ENCODE data around the gene SOX5.
"Not testable (repeated sequence)": the region's sequence is repeated elsewhere in the genome, so short reads cannot be mapped to it uniquely, and the experiment has no call there.

Gene SOX5

GRCh38 chr12:23909551-23909950, 39.9 kb downstream of the SOX5 start:
- no peak for DNase-seq (ENCODE audit: low spot score)

- no peak for DNase-seq (ENCODE audit: low spot score)
Measured at GRCh38 chr12:23906329-23906728, 43.1 kb downstream of the SOX5 start.

- no peak for DNase-seq (ENCODE audit: low spot score)
Measured at GRCh38 chr12:23899434-23899833, 50.0 kb downstream of the SOX5 start.

GRCh38 chr12:23898121-23898520, 51.3 kb downstream of the SOX5 start:
- no peak for DNase-seq (ENCODE audit: low spot score)

GRCh38 chr12:23895792-23896218, 53.7 kb downstream of the SOX5 start:
- no peak for DNase-seq (ENCODE audit: low spot score)

GRCh38 chr12:23893611-23894010, 55.9 kb downstream of the SOX5 start:
- no peak for DNase-seq (ENCODE audit: low spot score)

- no peak for DNase-seq (ENCODE audit: low spot score)
Measured at GRCh38 chr12:23891115-23891514, 58.4 kb downstream of the SOX5 start.

- DNase-seq (ENCODE audit: low spot score), result no peak
Measured at GRCh38 chr12:23889069-23889440, 60.4 kb downstream of the SOX5 start.

GRCh38 chr12:23888396-23889068, 60.9 kb downstream of the SOX5 start:
- DNase-seq (ENCODE audit: low spot score), result no peak

GRCh38 chr12:23887055-23887835, 62.2 kb downstream of the SOX5 start:
- DNase-seq (ENCODE audit: low spot score), result no peak

- no peak for DNase-seq (ENCODE audit: low spot score)
Measured at GRCh38 chr12:23885394-23885793, 64.1 kb downstream of the SOX5 start.

GRCh38 chr12:23884909-23885308, 64.6 kb downstream of the SOX5 start:
- no peak for DNase-seq (ENCODE audit: low spot score)

GRCh38 chr12:23880988-23881387, 68.5 kb downstream of the SOX5 start:
- DNase-seq (ENCODE audit: low spot score), result no peak

GRCh38 chr12:23876618-23877017, 72.9 kb downstream of the SOX5 start:
- not testable (repeated sequence) for DNase-seq (ENCODE audit: low spot score)

- DNase-seq (ENCODE audit: low spot score), result no peak
Measured at GRCh38 chr12:23867794-23868193, 81.7 kb downstream of the SOX5 start.

GRCh38 chr12:23862701-23863100, 86.8 kb downstream of the SOX5 start:
- no peak for DNase-seq (ENCODE audit: low spot score)

GRCh38 chr12:23860019-23860418, 89.5 kb downstream of the SOX5 start:
- no peak for DNase-seq (ENCODE audit: low spot score)

GRCh38 chr12:23857178-23857577, 92.3 kb downstream of the SOX5 start:
- DNase-seq (ENCODE audit: low spot score), result no peak

- DNase-seq (ENCODE audit: low spot score), result no peak
Measured at GRCh38 chr12:23855813-23856212, 93.7 kb downstream of the SOX5 start.

GRCh38 chr12:23854598-23854997, 94.9 kb downstream of the SOX5 start:
- DNase-seq (ENCODE audit: low spot score), result no peak

GRCh38 chr12:23853640-23854039, 95.8 kb downstream of the SOX5 start:
- DNase-seq (ENCODE audit: low spot score), result no peak

GRCh38 chr12:23851602-23852001, 97.9 kb downstream of the SOX5 start:
- no peak for DNase-seq (ENCODE audit: low spot score)

GRCh38 chr12:23847857-23848256, 101.6 kb downstream of the SOX5 start:
- no peak for DNase-seq (ENCODE audit: low spot score)

GRCh38 chr12:23843958-23844357, 105.5 kb downstream of the SOX5 start:
- no peak for DNase-seq (ENCODE audit: low spot score)
